HepG2 (cell line): Measurements from ENCODE around the gene LRP2. TPM values are rescaled to one million over a fixed set of nuclear protein-coding genes. Genes with fewer than 3 reads are reported as not detected.

Source experiments
- ATAC-seq: fragments of 200-7000 bp; cut with Tn5 transposase; 3 replicates; pipeline ENCODE4 v1.9.1; 2020; ENCODE audit warnings: mild to moderate bottlenecking, moderate library complexity
- BruUV-seq: library from RNA; stranded (reverse); fragments of 400-500 nt; replicated peaks from 2 replicates; lab custom pipeline; 2021; lab: Mats Ljungman, UMichigan
- CTCF ChIA-PET: fragments of 300-600 bp; formaldehyde crosslinking; extraction: SDS; loops from one replicate; lab custom pipeline; 2021; ENCODE audit warnings: low total read pairs, inconsistent platforms, low intra/inter-chr PET ratio; lab: Yijun Ruan, JAX
- POLR2A ChIA-PET: fragments of 350-600 bp; sonication (Branson Sonifier 250); formaldehyde crosslinking; loops from one replicate; lab custom pipeline; 2020; ENCODE audit warnings: antibody characterized with exemption, inconsistent platforms; lab: Yijun Ruan, JAX
- DNase-seq: peaks from one replicate; pipeline ENCODE4 v3.0.0-alpha.2; 2015; ENCODE audit warnings: low spot score
- FAIRE-seq: peaks from 3 replicates; lab custom pipeline; 2011; peaks lifted over from hg19 to GRCh38; lab: Jason Lieb, UNC
- H2AFZ ChIP-seq: one replicate; pipeline ENCODE4 v1.6.1; 2011; ENCODE audit warnings: low read length, inconsistent platforms
- H3K27ac ChIP-seq: fragments of 300-600 bp; 3 replicates; pipeline ENCODE4 v1.8.0; 2011; ENCODE audit warnings: mixed run types, mild to moderate bottlenecking, mixed read lengths, low read length, inconsistent platforms; ENCODE audit not compliant: insufficient read depth; ENCODE audit errors: extremely low read length
- H3K27me3 ChIP-seq, 2 experiments: fragments of 200-600 bp in 1 of 2; 2 replicates in 1 of 2; 3 replicates in 1 of 2; pipeline versions ENCODE4 v1.6.0 to v1.8.0; 2011; ENCODE audit warnings: low read length in 2 of 2, mild to moderate bottlenecking in 2 of 2, moderate library complexity in 2 of 2, inconsistent platforms in 1 of 2; ENCODE audit not compliant: insufficient read depth in 2 of 2, control insufficient read depth in 1 of 2
- H3K36me3 ChIP-seq, 2 experiments: fragments of 200-600 bp in 1 of 2; replicated peaks in 1 of 2; 2 replicates in 1 of 2; 3 replicates in 1 of 2; pipeline versions ENCODE4 v1.5.1 to v1.8.0; 2011; ENCODE audit warnings: low read length in 2 of 2, inconsistent platforms in 1 of 2; ENCODE audit not compliant: insufficient read depth in 2 of 2, control insufficient read depth in 1 of 2
- H3K4me1 ChIP-seq: 2 replicates; pipeline ENCODE4 v1.5.1; 2012; ENCODE audit warnings: low read length, inconsistent platforms; ENCODE audit not compliant: insufficient read depth
- H3K4me2 ChIP-seq: 2 replicates; pipeline ENCODE4 v1.6.0; 2011; ENCODE audit warnings: low read depth, low read length, inconsistent platforms
- H3K4me3 ChIP-seq, 3 experiments: fragments of 200-600 bp in 1 of 3; sonication (generic), shearing (Covaris generic) in 1 of 3; replicated peaks in 1 of 3; 2 replicates each; pipeline ENCODE4 v1.5.1; 2011 to 2016; ENCODE audit warnings: low read length in 3 of 3, inconsistent platforms in 2 of 3, low read depth in 2 of 3, mild to moderate bottlenecking in 2 of 3, control low read depth in 1 of 3, mixed read lengths in 1 of 3; ENCODE audit not compliant: insufficient read depth in 1 of 3
- H3K79me2 ChIP-seq: one replicate; pipeline ENCODE4 v1.6.1; 2011; ENCODE audit warnings: low read length, inconsistent platforms; ENCODE audit not compliant: insufficient read depth
- H3K9ac ChIP-seq: 2 replicates; pipeline ENCODE4 v1.6.0; 2011; ENCODE audit warnings: mild to moderate bottlenecking, low read depth, low read length, inconsistent platforms; ENCODE audit not compliant: insufficient read depth
- H3K9me3 ChIP-seq: 2 replicates; pipeline ENCODE4 v1.5.1; 2012; ENCODE audit warnings: mild to moderate bottlenecking, low read length
- H4K20me1 ChIP-seq: 2 replicates; pipeline ENCODE4 v1.6.0; 2011; ENCODE audit warnings: inconsistent platforms, mild to moderate bottlenecking, low read length, moderate library complexity; ENCODE audit not compliant: insufficient read depth
- HNF4G ChIP-seq, 2 experiments: sonication (generic) in 1 of 2; formaldehyde crosslinking in 1 of 2; IDR thresholded peaks; 2 replicates each; pipeline versions ENCODE4 v1.4.0 to v1.6.1; 2011 to 2020; ENCODE audit warnings: borderline replicate concordance in 2 of 2, low read depth in 2 of 2, mild to moderate bottlenecking in 2 of 2, low read length in 1 of 2, missing genetic modification reagents in 1 of 2, moderate library complexity in 1 of 2
- NFIC ChIP-seq: IDR thresholded peaks from 2 replicates; pipeline ENCODE4 v1.6.1; 2012; ENCODE audit warnings: mild to moderate bottlenecking, low read length, inconsistent platforms
- ZFYVE20 ChIP-seq: sonication (generic); formaldehyde crosslinking; IDR thresholded peaks from 2 replicates; pipeline ENCODE4 v1.8.0; 2023; ENCODE audit warnings: low read depth, mild to moderate bottlenecking, moderate library complexity, missing genetic modification reagents, borderline replicate concordance
- ZNF670 ChIP-seq: sonication (generic); formaldehyde crosslinking; IDR thresholded peaks from 2 replicates; pipeline ENCODE4 v1.8.0; 2022; ENCODE audit warnings: mild to moderate bottlenecking, missing genetic modification reagents, borderline replicate concordance
- ZNF780A ChIP-seq: sonication (generic); formaldehyde crosslinking; IDR thresholded peaks from 2 replicates; pipeline ENCODE4 v1.8.0; 2022; ENCODE audit warnings: mild to moderate bottlenecking, missing genetic modification reagents, moderate library complexity
- ZNF879 ChIP-seq: sonication (generic); formaldehyde crosslinking; IDR thresholded peaks from 2 replicates; pipeline ENCODE4 v1.8.1; 2023; ENCODE audit warnings: missing genetic modification reagents
- WGBS: methylation state at CpG from one replicate; pipeline ENCODE4 v1.1.6; 2017; ENCODE audit warnings: low lambda C conversion rate; 5-methylcytosine and 5-hydroxymethylcytosine counted together
- in situ Hi-C: cut with HindIII; loops from 2 replicates; pipeline ENCODE4 v1.10.0; 2017; ENCODE audit warnings: low pct_unique_long_range_greater_than_20kb; ENCODE audit not compliant: extremely low pct_ligation_motif_present
- intact Hi-C: fragments of 100-400 bp; cut with micrococcal nuclease; formaldehyde crosslinking; loops from one replicate; pipeline ENCODE4 v1.10.0; 2022; ENCODE audit not compliant: unreplicated experiment
- polyA plus RNA-seq, 8 experiments: library from polyadenylated mRNA; depleted of rRNA in 3 of 8; stranded (reverse) in 7 of 8; unstranded in 1 of 8; fragments of >200 nt; fragmentation: Illumina TruSeq in 4 of 8; extraction: Trizol in 4 of 8; gene quantifications; 2 replicates each; pipeline versions ENCODE4 v1.2.1 to v1.2.3, GENCODE V29; 2011 to 2016; ENCODE audit warnings: low read depth in 4 of 8, missing spikeins in 1 of 8, mixed read lengths in 1 of 8; ENCODE audit not compliant: insufficient read depth in 1 of 8
- total RNA-seq, 5 experiments: library from RNA; depleted of rRNA; stranded (reverse); fragments of >200 nt; fragmentation: Illumina TruSeq; extraction: Trizol; gene quantifications; 2 replicates each; pipeline ENCODE4 v1.2.3, GENCODE V29; 2016; ENCODE audit warnings: low read depth in 1 of 5
- TF ChIP-seq, protein P1 (sequence below): sonication (generic); formaldehyde crosslinking; IDR thresholded peaks from 2 replicates; pipeline ENCODE4 v1.4.0; 2020; ENCODE audit warnings: missing genetic modification reagents
- TF ChIP-seq, protein P2 (sequence below): sonication (generic); formaldehyde crosslinking; conservative IDR thresholded peaks from 2 replicates; pipeline ENCODE4 v1.4.0; 2020; ENCODE audit warnings: missing genetic modification reagents

Gene LRP2
- total and polyA plus RNA-seq, 2 of the 13 experiments (the other 11 are each of a cell fraction or from before 2014, with no cell fraction given) = 0.03 to 0.15 TPM

DNA sequence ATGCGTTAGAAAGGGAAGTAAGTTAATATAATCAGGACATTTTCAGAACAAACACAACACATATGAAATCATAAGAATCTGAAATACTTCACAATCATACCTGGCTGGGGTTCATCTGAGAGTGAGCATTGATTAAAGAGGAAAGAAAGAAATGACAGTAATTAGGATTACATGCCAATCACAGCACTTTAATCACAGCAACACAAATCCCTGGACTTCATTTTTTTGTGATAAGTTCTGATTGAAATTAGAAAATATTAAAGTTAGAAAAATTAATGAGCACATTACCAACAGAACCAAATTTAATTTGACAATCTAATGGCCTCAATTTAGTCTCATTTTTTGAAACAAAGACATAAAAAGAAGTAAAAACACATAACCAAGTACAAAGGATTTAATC lies 121.9 kb downstream of the LRP2 start:
- no peak for DNase-seq
- Histone ChIP-seq H3K9me3 (no peaks in the 10 kb centered on the region), H3K9ac (no peak overlapping the region), H3K27ac (no peak overlapping the region), H3K4me1 (0 out of 2 replicates have a peak, but pooled peaks cover 4% of the 10 kb centered on the region), H3K79me2 (no peaks in the 10 kb centered on the region), H3K4me2 (no peak overlapping the region), H4K20me1 (no peaks in the 10 kb centered on the region), H3K27me3 (peaks cover 0 to 13% of the 10 kb centered on the region in 2 experiments; a peak in 2 of 5 replicates), H2AFZ (no peak overlapping the region), H3K4me3 (no peak overlapping the region), H3K36me3 (no peaks in the 10 kb centered on the region)
- 10% methylated on average over 1 of the region's 1 CpG for WGBS
- BruUV-seq = no TSS peak
- CTCF ChIA-PET = no interaction called here
- in situ Hi-C loops = no loop called here
- FAIRE-seq = no peak
- intact Hi-C loops = no loop called here
- no peak for ATAC-seq
- POLR2A ChIA-PET = no interaction called here
- TF ChIP-seq ZFYVE20 (CRISPR knock-in tag) = no peak
- no peak for TF ChIP-seq ZNF670 (CRISPR knock-in tag)

DNA sequence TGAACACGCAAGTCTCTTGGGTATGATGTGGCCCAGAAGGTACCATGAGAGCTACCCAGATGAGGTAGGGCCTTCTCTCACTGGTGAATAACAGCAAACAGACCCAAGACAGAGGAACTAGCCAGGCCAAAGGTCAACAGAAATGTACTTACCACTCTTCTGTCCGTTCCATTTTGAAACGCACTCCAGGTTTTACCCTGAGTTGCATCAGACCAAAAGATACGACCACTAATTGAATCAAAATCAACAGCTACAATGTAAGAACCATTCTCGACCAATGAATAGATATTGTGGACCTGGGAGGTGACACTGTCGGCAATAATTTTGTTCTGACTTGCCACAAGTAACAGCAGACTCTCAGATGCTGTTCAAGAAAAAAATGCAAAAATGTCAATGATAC lies 124.4 kb downstream of the LRP2 start:
- H3K4me2 ChIP-seq = no peak overlapping the region
- no peaks in the 10 kb centered on the region for H3K79me2 ChIP-seq
- H3K9me3 ChIP-seq = no peaks in the 10 kb centered on the region
- in situ Hi-C loops = no loop called here
- FAIRE-seq (no peak), ATAC-seq (no peak), DNase-seq (no peak)
- 14% methylated on average over 6 of the region's 6 CpGs for WGBS
- intact Hi-C loops = no loop called here
- CTCF ChIA-PET = no interaction called here
- no peak overlapping the region for H3K4me3 ChIP-seq
- H3K27me3 ChIP-seq = peaks cover 0 to 13% of the 10 kb centered on the region in 2 experiments; a peak in 2 of 5 replicates
- no peak overlapping the region for H3K27ac ChIP-seq
- H3K36me3 ChIP-seq = no peaks in the 10 kb centered on the region
- no peak overlapping the region for H3K9ac ChIP-seq
- H2AFZ ChIP-seq = no peak overlapping the region
- POLR2A ChIA-PET = no interaction called here
- H4K20me1 ChIP-seq = no peaks in the 10 kb centered on the region
- H3K4me1 ChIP-seq = 0 out of 2 replicates have a peak, but pooled peaks cover 4% of the 10 kb centered on the region
- no TSS peak for BruUV-seq
- TF ChIP-seq NFIC = no peak
- no peak for TF ChIP-seq ZNF780A (CRISPR knock-in tag)
- no peak for TF ChIP-seq HNF4G (IDR thresholded peaks at IDR 0.05; ENCODE audit: borderline replicate concordance, low read depth, low read length)
- no peak for TF ChIP-seq HNF4G (CRISPR knock-in tag; IDR thresholded peaks at IDR 0.05; ENCODE audit: borderline replicate concordance, low read depth)
- TF ChIP-seq, protein P1, sequence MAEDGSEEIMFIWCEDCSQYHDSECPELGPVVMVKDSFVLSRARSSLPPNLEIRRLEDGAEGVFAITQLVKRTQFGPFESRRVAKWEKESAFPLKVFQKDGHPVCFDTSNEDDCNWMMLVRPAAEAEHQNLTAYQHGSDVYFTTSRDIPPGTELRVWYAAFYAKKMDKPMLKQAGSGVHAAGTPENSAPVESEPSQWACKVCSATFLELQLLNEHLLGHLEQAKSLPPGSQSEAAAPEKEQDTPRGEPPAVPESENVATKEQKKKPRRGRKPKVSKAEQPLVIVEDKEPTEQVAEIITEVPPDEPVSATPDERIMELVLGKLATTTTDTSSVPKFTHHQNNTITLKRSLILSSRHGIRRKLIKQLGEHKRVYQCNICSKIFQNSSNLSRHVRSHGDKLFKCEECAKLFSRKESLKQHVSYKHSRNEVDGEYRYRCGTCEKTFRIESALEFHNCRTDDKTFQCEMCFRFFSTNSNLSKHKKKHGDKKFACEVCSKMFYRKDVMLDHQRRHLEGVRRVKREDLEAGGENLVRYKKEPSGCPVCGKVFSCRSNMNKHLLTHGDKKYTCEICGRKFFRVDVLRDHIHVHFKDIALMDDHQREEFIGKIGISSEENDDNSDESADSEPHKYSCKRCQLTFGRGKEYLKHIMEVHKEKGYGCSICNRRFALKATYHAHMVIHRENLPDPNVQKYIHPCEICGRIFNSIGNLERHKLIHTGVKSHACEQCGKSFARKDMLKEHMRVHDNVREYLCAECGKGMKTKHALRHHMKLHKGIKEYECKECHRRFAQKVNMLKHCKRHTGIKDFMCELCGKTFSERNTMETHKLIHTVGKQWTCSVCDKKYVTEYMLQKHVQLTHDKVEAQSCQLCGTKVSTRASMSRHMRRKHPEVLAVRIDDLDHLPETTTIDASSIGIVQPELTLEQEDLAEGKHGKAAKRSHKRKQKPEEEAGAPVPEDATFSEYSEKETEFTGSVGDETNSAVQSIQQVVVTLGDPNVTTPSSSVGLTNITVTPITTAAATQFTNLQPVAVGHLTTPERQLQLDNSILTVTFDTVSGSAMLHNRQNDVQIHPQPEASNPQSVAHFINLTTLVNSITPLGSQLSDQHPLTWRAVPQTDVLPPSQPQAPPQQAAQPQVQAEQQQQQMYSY (CRISPR knock-in tag) = peak; percentile 88
- TF ChIP-seq, protein P2, sequence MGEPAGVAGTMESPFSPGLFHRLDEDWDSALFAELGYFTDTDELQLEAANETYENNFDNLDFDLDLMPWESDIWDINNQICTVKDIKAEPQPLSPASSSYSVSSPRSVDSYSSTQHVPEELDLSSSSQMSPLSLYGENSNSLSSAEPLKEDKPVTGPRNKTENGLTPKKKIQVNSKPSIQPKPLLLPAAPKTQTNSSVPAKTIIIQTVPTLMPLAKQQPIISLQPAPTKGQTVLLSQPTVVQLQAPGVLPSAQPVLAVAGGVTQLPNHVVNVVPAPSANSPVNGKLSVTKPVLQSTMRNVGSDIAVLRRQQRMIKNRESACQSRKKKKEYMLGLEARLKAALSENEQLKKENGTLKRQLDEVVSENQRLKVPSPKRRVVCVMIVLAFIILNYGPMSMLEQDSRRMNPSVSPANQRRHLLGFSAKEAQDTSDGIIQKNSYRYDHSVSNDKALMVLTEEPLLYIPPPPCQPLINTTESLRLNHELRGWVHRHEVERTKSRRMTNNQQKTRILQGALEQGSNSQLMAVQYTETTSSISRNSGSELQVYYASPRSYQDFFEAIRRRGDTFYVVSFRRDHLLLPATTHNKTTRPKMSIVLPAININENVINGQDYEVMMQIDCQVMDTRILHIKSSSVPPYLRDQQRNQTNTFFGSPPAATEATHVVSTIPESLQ (CRISPR knock-in tag) = no peak
- no peak for TF ChIP-seq ZNF879 (CRISPR knock-in tag)
